ENCODE measurements around the gene C3orf20. TPM values are rescaled to one million over a fixed set of nuclear protein-coding genes. Genes with fewer than 3 reads are reported as not detected.

Gene C3orf20
- total RNA-seq, 4 donors from 2014 or later: 0.11 to 0.46 TPM; not detected in 2

- H3K4me3 ChIP-seq: no peak overlapping the region
- peaks cover 0 to 17% of the 10 kb centered on the region in 2 donors for H3K36me3 ChIP-seq
- TF ChIP-seq POLR2A (IDR thresholded peaks at IDR 0.05) (no peak), CTCF (IDR thresholded peaks at IDR 0.05 in 4 of 5, conservative IDR thresholded peaks at IDR 0.05 in 1 of 5) (no peak)
- H3K27ac ChIP-seq: no peak overlapping the region
- no peak for ATAC-seq
- no peak for DNase-seq
- H3K27me3 ChIP-seq: no peaks in the 10 kb centered on the region
- in situ Hi-C loops (cut with MboI; ENCODE audit: low sequenced_read_pairs in 4 of 4): loop anchor here in 1 of 4 donors (10.0 kb wide), 1 partner anchor 248 kb away; no protein-coding TSS in a partner anchor
- intact Hi-C loops (cut with DNase I; ENCODE audit: low total_unique reads): no loop called here
- H3K4me1 ChIP-seq: no peaks in the 10 kb centered on the region
- H3K9me3 ChIP-seq: no peaks in the 10 kb centered on the region
Measured at GRCh38 chr3:14676881-14677280, 1.9 kb downstream of the C3orf20 start.

GRCh38 chr3:14678015-14678503, 3.1 kb downstream of the C3orf20 start:
- no peak for ATAC-seq

GRCh38 chr3:14680115-14680514, 5.2 kb downstream of the C3orf20 start:
- DNase-seq (no peak), ATAC-seq (no peak)
- Histone ChIP-seq H3K9me3 (no peaks in the 10 kb centered on the region), H3K36me3 (no peaks in the 10 kb centered on the region), H3K4me1 (no peaks in the 10 kb centered on the region), H3K27me3 (no peaks in the 10 kb centered on the region), H3K27ac (no peak overlapping the region), H3K4me3 (no peak overlapping the region)
- intact Hi-C loops (cut with DNase I; ENCODE audit: low total_unique reads): no loop called here
- in situ Hi-C loops (cut with MboI; ENCODE audit: low sequenced_read_pairs in 4 of 4): no loop called here
- TF ChIP-seq POLR2A (IDR thresholded peaks at IDR 0.05) (no peak), CTCF (IDR thresholded peaks at IDR 0.05 in 4 of 5, conservative IDR thresholded peaks at IDR 0.05 in 1 of 5) (no peak)

More at GRCh38 chr3:14678015-14678503, 3.1 kb downstream of the C3orf20 start:
- Histone ChIP-seq H3K4me1 (no peaks in the 10 kb centered on the region), H3K27me3 (no peaks in the 10 kb centered on the region), H3K36me3 (peaks cover 0 to 6% of the 10 kb centered on the region in 2 donors), H3K9me3 (no peaks in the 10 kb centered on the region), H3K27ac (no peak overlapping the region), H3K4me3 (no peak overlapping the region)
- in situ Hi-C loops (cut with MboI; ENCODE audit: low sequenced_read_pairs in 4 of 4) (loop anchor here in 1 of 4 donors (10.0 kb wide), 1 partner anchor 247 kb away; no protein-coding TSS in a partner anchor), intact Hi-C loops (cut with DNase I; ENCODE audit: low total_unique reads) (no loop called here)
- DNase-seq: no peak
- TF ChIP-seq CTCF (IDR thresholded peaks at IDR 0.05 in 4 of 5, conservative IDR thresholded peaks at IDR 0.05 in 1 of 5): no peak
- TF ChIP-seq POLR2A (IDR thresholded peaks at IDR 0.05): no peak

GRCh38 chr3:14680716-14681115, 5.8 kb downstream of the C3orf20 start:
- no peak for ATAC-seq
- TF ChIP-seq POLR2A (IDR thresholded peaks at IDR 0.05): no peak
- Histone ChIP-seq H3K4me1 (no peaks in the 10 kb centered on the region), H3K27me3 (no peaks in the 10 kb centered on the region), H3K27ac (no peak overlapping the region), H3K4me3 (no peak overlapping the region), H3K36me3 (no peaks in the 10 kb centered on the region), H3K9me3 (no peaks in the 10 kb centered on the region)
- in situ Hi-C loops (cut with MboI; ENCODE audit: low sequenced_read_pairs in 4 of 4): no loop called here
- no peak for DNase-seq
- intact Hi-C loops (cut with DNase I; ENCODE audit: low total_unique reads): no loop called here

GRCh38 chr3:14684447-14684846, 9.5 kb downstream of the C3orf20 start:
- H3K36me3 ChIP-seq: no peaks in the 10 kb centered on the region
- no peak overlapping the region for H3K4me3 ChIP-seq
- intact Hi-C loops (cut with DNase I; ENCODE audit: low total_unique reads) (no loop called here), in situ Hi-C loops (cut with MboI; ENCODE audit: low sequenced_read_pairs in 4 of 4) (no loop called here)
- TF ChIP-seq POLR2A (IDR thresholded peaks at IDR 0.05) (no peak), CTCF (IDR thresholded peaks at IDR 0.05 in 4 of 5, conservative IDR thresholded peaks at IDR 0.05 in 1 of 5) (no peak)
- no peak for DNase-seq
- H3K27ac ChIP-seq: no peak overlapping the region
- H3K4me1 ChIP-seq: no peaks in the 10 kb centered on the region
- no peaks in the 10 kb centered on the region for H3K27me3 ChIP-seq
- ATAC-seq: no peak
- H3K9me3 ChIP-seq: no peaks in the 10 kb centered on the region

All from gastrocnemius medialis (tissue), 4 donors.